GM12878 (cell line): Measurements from ENCODE around the gene DCDC1. TPM values are rescaled to one million over a fixed set of nuclear protein-coding genes. Genes with fewer than 3 reads are reported as not detected.

Source experiments
- ATAC-seq: fragments of 200-7000 bp; cut with Tn5 transposase; 3 replicates; pipeline ENCODE4 v1.9.1; 2020; ENCODE audit warnings: mild to moderate bottlenecking, moderate library complexity
- BruUV-seq: library from RNA; stranded (reverse); fragments of 400-500 nt; replicated peaks from 2 replicates; lab custom pipeline; 2021; lab: Mats Ljungman, UMichigan
- CTCF ChIA-PET: fragments of 300-600 bp; sonication (Branson Sonifier 250); formaldehyde crosslinking; extraction: SDS; loops from one replicate; lab custom pipeline; 2021; ENCODE audit warnings: inconsistent platforms; lab: Yijun Ruan, JAX
- POLR2A ChIA-PET: fragments of 350-600 bp; formaldehyde crosslinking; extraction: SDS; loops from one replicate; lab custom pipeline; 2021; ENCODE audit warnings: inconsistent platforms; lab: Charles Lee
- RAD21 ChIA-PET: fragments of 300-600 bp; sonication (Branson Sonifier 250); formaldehyde crosslinking; loops from one replicate; lab custom pipeline; 2023; ENCODE audit warnings: antibody characterized with exemption; ENCODE audit not compliant: unreplicated experiment; lab: Charles Lee
- SMC1A ChIA-PET: fragments of 300-600 bp; sonication (Branson Sonifier 250); formaldehyde crosslinking; loops from one replicate; lab custom pipeline; 2023; ENCODE audit not compliant: unreplicated experiment, uncharacterized antibody; lab: Charles Lee
- DNase-seq: peaks from one replicate; pipeline ENCODE4 v3.0.0-alpha.2; 2011; ENCODE audit warnings: low read depth, low spot score
- FAIRE-seq: peaks from 3 replicates; lab custom pipeline; 2011; peaks lifted over from hg19 to GRCh38; lab: Jason Lieb, UNC
- H2AFZ ChIP-seq: 2 replicates; pipeline ENCODE4 v1.6.0; 2011; ENCODE audit warnings: low read depth, low read length, control low read depth; ENCODE audit not compliant: control insufficient read depth
- H3K27ac ChIP-seq: 2 replicates; pipeline ENCODE4 v1.5.1; 2011; ENCODE audit warnings: control low read depth; ENCODE audit not compliant: control insufficient read depth, insufficient read depth
- H3K27me3 ChIP-seq, 2 experiments: replicated peaks in 1 of 2; 2 replicates each; pipeline versions ENCODE4 v1.6.0 to v1.6.1; 2011; ENCODE audit warnings: low read length in 1 of 2; ENCODE audit not compliant: control insufficient read depth in 2 of 2, insufficient read depth in 2 of 2
- H3K36me3 ChIP-seq, 2 experiments: 2 replicates each; pipeline ENCODE4 v1.5.1; 2011; ENCODE audit warnings: low read length in 1 of 2; ENCODE audit not compliant: control insufficient read depth in 2 of 2, insufficient read depth in 2 of 2
- H3K4me1 ChIP-seq: 2 replicates; pipeline ENCODE4 v1.6.1; 2011; ENCODE audit warnings: mild to moderate bottlenecking, low read length, moderate library complexity, mixed read lengths; ENCODE audit not compliant: control insufficient read depth, insufficient read depth
- H3K4me2 ChIP-seq: 2 replicates; pipeline ENCODE4 v1.6.0; 2011; ENCODE audit warnings: control low read depth; ENCODE audit not compliant: control insufficient read depth, insufficient read depth
- H3K4me3 ChIP-seq: fragments of 200-600 bp; sonication (generic); 2 replicates; pipeline ENCODE4 v1.5.1; 2016
- H3K79me2 ChIP-seq: 2 replicates; pipeline ENCODE4 v1.6.0; 2011; ENCODE audit warnings: low read length; ENCODE audit not compliant: control insufficient read depth, insufficient read depth
- H3K9ac ChIP-seq: 2 replicates; pipeline ENCODE4 v1.8.0; 2011; ENCODE audit warnings: low read length, control low read depth, mixed read lengths; ENCODE audit not compliant: control insufficient read depth, insufficient read depth
- H3K9me3 ChIP-seq: replicated peaks from 3 replicates; pipeline ENCODE4 v1.5.1; 2011; ENCODE audit warnings: mild to moderate bottlenecking, low read length; ENCODE audit not compliant: control insufficient read depth, insufficient read depth
- H4K20me1 ChIP-seq: 2 replicates; pipeline ENCODE4 v1.6.0; 2011; ENCODE audit not compliant: control insufficient read depth, insufficient read depth
- CREB1 ChIP-seq: IDR thresholded peaks from 2 replicates; pipeline ENCODE4 v1.6.1; 2012; ENCODE audit warnings: low read depth, mild to moderate bottlenecking, inconsistent platforms
- LARP7 ChIP-seq: fragments of 450-650 bp; IDR thresholded peaks from 2 replicates; pipeline ENCODE4 v1.6.1; 2017; ENCODE audit warnings: mild to moderate bottlenecking
- MYC ChIP-seq: IDR thresholded peaks from 2 replicates; pipeline ENCODE4 v1.6.1; 2011; ENCODE audit warnings: mild to moderate bottlenecking, low read length, moderate library complexity, inconsistent platforms; ENCODE audit not compliant: insufficient read depth, insufficient replicate concordance, insufficient read length, severe bottlenecking
- NR2C2 ChIP-seq: IDR thresholded peaks from 2 replicates; pipeline ENCODE4 v1.6.1; 2011; ENCODE audit warnings: borderline replicate concordance, low read depth; ENCODE audit not compliant: control insufficient read depth, insufficient read length
- PML ChIP-seq: IDR thresholded peaks from 2 replicates; pipeline ENCODE4 v1.6.1; 2012; ENCODE audit warnings: low read length, inconsistent platforms
- RCOR1 ChIP-seq: conservative IDR thresholded peaks from 2 replicates; pipeline ENCODE4 v1.6.1; 2012; ENCODE audit warnings: low read depth, low read length, improper control_type of control experiment
- RELA ChIP-seq: fragments of 450-650 bp; IDR thresholded peaks from 2 replicates; pipeline ENCODE4 v1.8.0; 2014; ENCODE audit warnings: borderline replicate concordance; ENCODE audit not compliant: partially characterized antibody
- SMAD1 ChIP-seq: fragments of 450-650 bp; IDR thresholded peaks from 2 replicates; pipeline ENCODE4 v1.6.1; 2018; ENCODE audit warnings: mild to moderate bottlenecking, low read depth; ENCODE audit not compliant: partially characterized antibody
- WGBS: methylation state at CpG from one replicate; pipeline ENCODE4 v1.1.6; 2016; ENCODE audit warnings: low lambda C conversion rate; ENCODE audit not compliant: insufficient replicate concordance, insufficient coverage; ENCODE audit errors: missing lambda C conversion rate; 5-methylcytosine and 5-hydroxymethylcytosine counted together
- in situ Hi-C: fragments of 300-500 bp; cut with MboI; formaldehyde crosslinking; loops from 9 replicates; pipeline ENCODE4 v1.14.3; 2018; ENCODE audit warnings: mixed read lengths
- intact Hi-C: fragments of 100-400 bp; cut with micrococcal nuclease; formaldehyde crosslinking; loops from one replicate; pipeline ENCODE4 v1.14.2; 2022; ENCODE audit not compliant: unreplicated experiment
- polyA plus RNA-seq, 11 experiments: library from polyadenylated mRNA; depleted of rRNA in 4 of 11; unstranded in 6 of 11; stranded (reverse) in 5 of 11; fragments of >200 nt; fragmentation: Nextera tagmentation in 4 of 11; fragmentation: Illumina TruSeq in 1 of 11; extraction: Ambion mirVana in 4 of 11; extraction: Trizol in 1 of 11; gene quantifications; 1 replicate in 1 of 11; 2 replicates in 10 of 11; pipeline versions ENCODE4 v1.2.1 to v1.2.3, GENCODE V29; 2011 to 2016; ENCODE audit warnings: inconsistent platforms in 2 of 11, missing spikeins in 2 of 11, low read depth in 1 of 11
- total RNA-seq, 4 experiments: library from RNA; depleted of rRNA in 3 of 4; stranded (reverse); fragments of >200 nt in 3 of 4; fragmentation: Illumina TruSeq in 1 of 4; extraction: Trizol in 1 of 4; gene quantifications; 2 replicates each; pipeline versions ENCODE4 v1.2.1 to v1.2.3, GENCODE V29; 2013 to 2021
- TF ChIP-seq, protein P1 (sequence below): IDR thresholded peaks from 2 replicates; pipeline ENCODE4 v1.6.1; 2011; ENCODE audit warnings: low read depth, low read length, improper control_type of control experiment, borderline replicate concordance

The DCDC1 gene
- total and polyA plus RNA-seq, 10 of the 15 experiments (the other 5 are each of a cell fraction or from before 2014, with no cell fraction given) = not detected

DNA sequence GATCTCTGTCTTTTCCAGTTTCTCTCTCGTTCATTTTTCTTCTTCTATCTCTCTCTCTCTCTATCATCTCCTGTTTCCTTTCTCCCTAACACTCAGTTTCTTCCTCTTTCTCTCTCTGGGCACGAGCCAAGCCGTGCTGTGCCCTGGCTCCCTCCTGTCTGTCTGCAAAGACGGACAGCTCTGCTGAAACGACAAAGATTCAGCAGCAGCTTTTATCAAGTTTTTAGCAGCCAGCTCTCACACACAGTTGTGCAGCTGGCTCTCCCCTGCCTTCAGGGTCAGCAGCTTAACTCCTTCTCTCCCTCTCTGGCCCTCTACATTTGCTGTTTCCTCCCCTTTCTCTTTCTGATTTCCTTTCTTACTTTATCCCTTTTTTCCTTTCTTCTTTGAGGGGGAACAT is 431.4 kb downstream of the DCDC1 start:
- CTCF ChIA-PET = no interaction called here
- RAD21 ChIA-PET = no interaction called here

GRCh38 chr11:30936491-30936890 is 433.0 kb downstream of the DCDC1 start:
- Histone ChIP-seq H4K20me1 (no peaks in the 10 kb centered on the region), H3K4me2 (no peak overlapping the region), H3K4me3 (no peak overlapping the region), H3K4me1 (no peaks in the 10 kb centered on the region), H3K27ac (no peak overlapping the region), H3K27me3 (no peaks in the 10 kb centered on the region), H2AFZ (no peak overlapping the region), H3K79me2 (no peaks in the 10 kb centered on the region), H3K9ac (no peak overlapping the region), H3K36me3 (no peaks in the 10 kb centered on the region)
- FAIRE-seq = no peak
- no peak for ATAC-seq
- intact Hi-C loops = no loop called here
- ChIA-PET POLR2A (no interaction called here), CTCF (no interaction called here)
- 2% methylated on average over 2 of the region's 2 CpGs for WGBS
- no peak for DNase-seq
- TF ChIP-seq, protein P1, sequence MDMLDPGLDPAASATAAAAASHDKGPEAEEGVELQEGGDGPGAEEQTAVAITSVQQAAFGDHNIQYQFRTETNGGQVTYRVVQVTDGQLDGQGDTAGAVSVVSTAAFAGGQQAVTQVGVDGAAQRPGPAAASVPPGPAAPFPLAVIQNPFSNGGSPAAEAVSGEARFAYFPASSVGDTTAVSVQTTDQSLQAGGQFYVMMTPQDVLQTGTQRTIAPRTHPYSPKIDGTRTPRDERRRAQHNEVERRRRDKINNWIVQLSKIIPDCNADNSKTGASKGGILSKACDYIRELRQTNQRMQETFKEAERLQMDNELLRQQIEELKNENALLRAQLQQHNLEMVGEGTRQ = no peak
- TF ChIP-seq SMAD1 = no peak
- TF ChIP-seq, all 136 proteins: peak for 0
- ChIA-PET SMC1A (no interaction called here), RAD21 (no interaction called here)
- no peaks in the 10 kb centered on the region; the same call in 2 of the 3 replicates for H3K9me3 ChIP-seq
- in situ Hi-C loops = no loop called here
- BruUV-seq = no TSS peak

More for the DNA sequence above, 431.4 kb downstream of the DCDC1 start:
- Histone ChIP-seq H3K9ac (no peak overlapping the region), H3K27ac (no peak overlapping the region), H3K9me3 (no peaks in the 10 kb centered on the region; the same call in 2 of the 3 replicates), H3K4me1 (no peaks in the 10 kb centered on the region), H3K4me2 (no peak overlapping the region), H4K20me1 (no peaks in the 10 kb centered on the region), H2AFZ (no peak overlapping the region), H3K36me3 (no peaks in the 10 kb centered on the region), H3K27me3 (no peaks in the 10 kb centered on the region), H3K79me2 (no peaks in the 10 kb centered on the region), H3K4me3 (no peak overlapping the region)
- WGBS = 0% methylated on average over 5 of the region's 5 CpGs
- SMC1A ChIA-PET = no interaction called here
- TF ChIP-seq RELA = no peak
- no peak for TF ChIP-seq CREB1
- no peak for TF ChIP-seq PML
- no peak for TF ChIP-seq MYC
- no peak for TF ChIP-seq NR2C2
- TF ChIP-seq RCOR1 = no peak
- no peak for TF ChIP-seq LARP7
- no TSS peak for BruUV-seq
- POLR2A ChIA-PET = no interaction called here
- no peak for ATAC-seq
- in situ Hi-C loops = no loop called here
- no peak for DNase-seq
- intact Hi-C loops = no loop called here
- no peak for FAIRE-seq
